K562 (cell line): ENCODE data around the gene NKIRAS1. TPM values are rescaled to one million over a fixed set of nuclear protein-coding genes. Genes with fewer than 3 reads are reported as not detected.

Source experiments
- ATAC-seq: fragments of 200-7000 bp; cut with Tn5 transposase; 3 replicates; pipeline ENCODE4 v1.9.1; 2020; ENCODE audit warnings: moderate library complexity
- BruUV-seq: library from RNA; stranded (reverse); fragments of 400-500 nt; replicated peaks from 2 replicates; lab custom pipeline; 2021; lab: Mats Ljungman, UMichigan
- CTCF ChIA-PET: fragments of 300-600 bp; formaldehyde crosslinking; extraction: SDS; loops from one replicate; lab custom pipeline; 2021; ENCODE audit warnings: low intra/inter-chr PET ratio; lab: Yijun Ruan, JAX
- POLR2A ChIA-PET: fragments of 300-600, 350-650 bp; sonication (Branson Sonifier 250); formaldehyde crosslinking; extraction: SDS; loops from one replicate; lab custom pipeline; 2021; ENCODE audit warnings: antibody characterized with exemption, inconsistent platforms; lab: Yijun Ruan, JAX
- DNase-seq, 4 experiments: peaks; one replicate each; pipeline versions ENCODE4 v3.0.0 to v3.0.0-alpha.2; 2011 to 2018; ENCODE audit warnings: low spot score in 3 of 4, mixed read lengths in 3 of 4; ENCODE audit errors: extremely low read depth in 1 of 4
- FAIRE-seq: peaks from 2 replicates; lab custom pipeline; 2011; peaks lifted over from hg19 to GRCh38; lab: Jason Lieb, UNC
- H2AFZ ChIP-seq: 2 replicates; pipeline ENCODE4 v1.6.0; 2011; ENCODE audit warnings: low read depth, low read length, control low read depth, inconsistent platforms
- H3K27ac ChIP-seq: fragments of 200-600 bp; 3 replicates; pipeline ENCODE4 v1.8.0; 2011; ENCODE audit warnings: low read depth, mild to moderate bottlenecking, control low read depth, inconsistent platforms, low read length, moderate library complexity, mixed read lengths; ENCODE audit errors: extremely low read depth
- H3K27me3 ChIP-seq, 2 experiments: fragments of 300-600 bp in 1 of 2; 2 replicates in 1 of 2; 3 replicates in 1 of 2; pipeline versions ENCODE4 v1.6.0 to v1.8.0; 2011; ENCODE audit warnings: inconsistent platforms in 2 of 2, low read length in 2 of 2, mild to moderate bottlenecking in 1 of 2, mixed read lengths in 1 of 2, moderate library complexity in 1 of 2; ENCODE audit not compliant: control insufficient read depth in 2 of 2, insufficient read depth in 2 of 2
- H3K36me3 ChIP-seq: fragments of 300-600 bp; 3 replicates; pipeline ENCODE4 v1.8.0; 2011; ENCODE audit warnings: mild to moderate bottlenecking, low read length, inconsistent platforms; ENCODE audit not compliant: control insufficient read depth, insufficient read depth
- H3K4me1 ChIP-seq, 2 experiments: fragments of 200-600 bp in 1 of 2; replicated peaks in 1 of 2; 2 replicates in 1 of 2; 3 replicates in 1 of 2; pipeline versions ENCODE4 v1.5.1 to v1.8.0; 2011; ENCODE audit warnings: inconsistent platforms in 2 of 2, low read length in 2 of 2, mild to moderate bottlenecking in 1 of 2, mixed read lengths in 1 of 2, moderate library complexity in 1 of 2; ENCODE audit not compliant: control insufficient read depth in 2 of 2, insufficient read depth in 2 of 2
- H3K4me2 ChIP-seq: 2 replicates; pipeline ENCODE4 v1.6.1; 2011; ENCODE audit warnings: low read length, control low read depth, inconsistent platforms, mixed read lengths; ENCODE audit not compliant: insufficient read depth
- H3K4me3 ChIP-seq: fragments of 200-600 bp; sonication (generic), shearing (Covaris generic); 2 replicates; pipeline ENCODE4 v1.5.1; 2016; ENCODE audit warnings: control low read depth, inconsistent platforms
- H3K79me2 ChIP-seq: fragments of 200-600 bp; 3 replicates; pipeline ENCODE4 v1.8.0; 2011; ENCODE audit warnings: low read length, inconsistent platforms; ENCODE audit not compliant: control insufficient read depth, insufficient read depth
- H3K9ac ChIP-seq, 2 experiments: 2 replicates each; pipeline versions ENCODE4 v1.6.0 to v1.6.1; 2011; ENCODE audit warnings: low read depth in 2 of 2, low read length in 2 of 2, control low read depth in 1 of 2, inconsistent platforms in 1 of 2, mild to moderate bottlenecking in 1 of 2, mixed read lengths in 1 of 2; ENCODE audit not compliant: insufficient read depth in 1 of 2
- H3K9me1 ChIP-seq: one replicate; pipeline ENCODE4 v1.6.0; 2011; ENCODE audit warnings: inconsistent platforms, mild to moderate bottlenecking, low read length, moderate library complexity; ENCODE audit not compliant: control insufficient read depth, insufficient read depth
- H3K9me3 ChIP-seq: replicated peaks from 2 replicates; pipeline ENCODE4 v1.5.1; 2011; ENCODE audit warnings: low read depth, low read length, inconsistent platforms; ENCODE audit not compliant: control insufficient read depth, insufficient read depth
- H4K20me1 ChIP-seq: replicated peaks from 2 replicates; pipeline ENCODE4 v1.6.1; 2011; ENCODE audit warnings: low read length, inconsistent platforms, mixed read lengths; ENCODE audit not compliant: control insufficient read depth, insufficient read depth
- DACH1 ChIP-seq: fragments of 450-650 bp; IDR thresholded peaks from 2 replicates; pipeline ENCODE4 v1.6.1; 2018; ENCODE audit not compliant: partially characterized antibody
- MYNN ChIP-seq, 2 experiments: sonication (generic); formaldehyde crosslinking in 1 of 2; IDR thresholded peaks; 2 replicates each; pipeline versions ENCODE4 v1.5.0 to v1.6.1; 2016 to 2020; ENCODE audit warnings: antibody characterized with exemption in 1 of 2, missing genetic modification reagents in 1 of 2
- POLR2AphosphoS2 ChIP-seq: IDR thresholded peaks from 2 replicates; pipeline ENCODE4 v1.6.1; 2012; ENCODE audit warnings: low read length, improper control_type of control experiment
- POU5F1 ChIP-seq: fragments of 150-350 bp; IDR thresholded peaks from 2 replicates; pipeline ENCODE4 v1.6.1; 2014; ENCODE audit warnings: borderline replicate concordance, low read length, low read depth, mild to moderate bottlenecking; ENCODE audit not compliant: partially characterized antibody
- SMAD3 ChIP-seq: fragments of 450-650 bp; formaldehyde crosslinking; conservative IDR thresholded peaks from 2 replicates; pipeline ENCODE4 v1.4.0; 2020; ENCODE audit warnings: mild to moderate bottlenecking
- TBL1XR1 ChIP-seq, 2 experiments: IDR thresholded peaks; 2 replicates each; pipeline ENCODE4 v1.6.1; 2012; ENCODE audit warnings: improper control_type of control experiment in 2 of 2, low read length in 2 of 2, mild to moderate bottlenecking in 1 of 2
- THAP7 ChIP-seq: fragments of 250-450 bp; sonication (Bioruptor Pico); IDR thresholded peaks from 2 replicates; pipeline ENCODE4 v1.5.0; 2021
- TOE1 ChIP-seq, 2 experiments: fragments of 450-650 bp in 1 of 2; sonication (generic) in 1 of 2; formaldehyde crosslinking in 1 of 2; IDR thresholded peaks; 2 replicates each; pipeline versions ENCODE4 v1.7.1 to v1.8.0; 2016 to 2022; ENCODE audit warnings: borderline replicate concordance in 2 of 2, mild to moderate bottlenecking in 2 of 2, antibody characterized with exemption in 1 of 2, inconsistent platforms in 1 of 2, low read depth in 1 of 2, missing genetic modification reagents in 1 of 2, moderate library complexity in 1 of 2
- VEZF1 ChIP-seq: fragments of 200-800 bp; sonication (Bioruptor generic); IDR thresholded peaks from 2 replicates; pipeline ENCODE4 v1.6.1; 2017; ENCODE audit warnings: missing genetic modification characterization, missing compliant biosample characterization
- ZNF707 ChIP-seq: fragments of 250-450 bp; sonication (Bioruptor Pico); conservative IDR thresholded peaks from 2 replicates; pipeline ENCODE4 v1.8.0; 2022; ENCODE audit warnings: inconsistent platforms, mild to moderate bottlenecking, moderate library complexity
- WGBS: fragments of 100-300 bp; shearing (Covaris generic); methylation state at CpG from one replicate; pipeline ENCODE4 v1.1.6; 2016; ENCODE audit warnings: low coverage, mixed read lengths; ENCODE audit not compliant: insufficient coverage; ENCODE audit errors: missing lambda C conversion rate; 5-methylcytosine and 5-hydroxymethylcytosine counted together
- in situ Hi-C: fragments of 300-500 bp; cut with MboI; formaldehyde crosslinking; loops from 4 replicates; pipeline ENCODE4 v1.15.0; 2018; ENCODE audit warnings: inconsistent platforms, mixed read lengths
- intact Hi-C: fragments of 100-400 bp; cut with micrococcal nuclease; formaldehyde crosslinking; loops from 2 replicates; pipeline ENCODE4 v1.14.2; 2022
- polyA plus RNA-seq, 8 experiments: library from polyadenylated mRNA; depleted of rRNA in 4 of 8; stranded (reverse) in 5 of 8; unstranded in 3 of 8; fragments of >200 nt; fragmentation: Nextera tagmentation in 2 of 8; fragmentation: Illumina TruSeq in 1 of 8; extraction: Ambion mirVana in 2 of 8; extraction: Trizol in 1 of 8; gene quantifications; 2 replicates each; pipeline versions ENCODE4 v1.2.1 to v1.2.3, GENCODE V29; 2011 to 2014; ENCODE audit warnings: inconsistent platforms in 1 of 8, missing spikeins in 1 of 8
- total RNA-seq, 7 experiments: library from RNA; depleted of rRNA in 6 of 7; stranded (reverse); fragments of >200 nt in 6 of 7; fragmentation: Illumina TruSeq in 2 of 7; extraction: Trizol in 2 of 7; gene quantifications; 2 replicates each; pipeline versions ENCODE4 v1.2.1 to v1.2.3, GENCODE V29; 2011 to 2021; ENCODE audit warnings: low replicate concordance in 1 of 7

NKIRAS1 gene
- total and polyA plus RNA-seq, 9 of the 15 experiments (the other 6 are each of a cell fraction or from before 2014, with no cell fraction given), result 5.1 to 10.3 (median 6.3) TPM

- intact Hi-C loops, result no loop called here
- Histone ChIP-seq H3K79me2 (no peaks in the 10 kb centered on the region), H4K20me1 (no peaks in the 10 kb centered on the region), H3K9ac (no peak overlapping the region), H2AFZ (no peak overlapping the region), H3K9me1 (no peaks in the 10 kb centered on the region), H3K9me3 (no peaks in the 10 kb centered on the region), H3K36me3 (peaks cover 3% of the 10 kb centered on the region; the same call in 2 of the 3 replicates), H3K27ac (no peak overlapping the region), H3K4me3 (no peak overlapping the region), H3K4me2 (no peak overlapping the region), H3K4me1 (no peaks in the 10 kb centered on the region), H3K27me3 (no peaks in the 10 kb centered on the region)
- no TSS peak for BruUV-seq
- ATAC-seq (no peak), DNase-seq (no peak), FAIRE-seq (no peak)
- in situ Hi-C loops, result no loop called here
- ChIA-PET POLR2A (interaction anchor here (0.8 to 1.6 kb wide), 4 partner anchors 11 to 45 kb away, joined by 3 to 6 read pairs (median 4); partner anchors contain the start of genes NKIRAS1 and RPL15), CTCF (no interaction called here)
- TF ChIP-seq SMAD3 (CRISPR knock-in tag) (no peak), VEZF1 (CRISPR knock-in tag) (no peak), TBL1XR1 (IDR thresholded peaks at IDR 0.05; ENCODE audit: low read length in 2 of 2) (no peak), THAP7 (CRISPR knock-in tag) (no peak), ZNF707 (no peak), POLR2AphosphoS2 (no peak), MYNN (IDR thresholded peaks at IDR 0.05) (no peak), MYNN (CRISPR knock-in tag; IDR thresholded peaks at IDR 0.05) (no peak), POU5F1 (no peak), TOE1 (IDR thresholded peaks at IDR 0.05; ENCODE audit: borderline replicate concordance) (no peak), TOE1 (CRISPR knock-in tag; IDR thresholded peaks at IDR 0.05; ENCODE audit: borderline replicate concordance, low read depth) (no peak), DACH1 (no peak)
- TF ChIP-seq, all 486 proteins: peak for 0
- WGBS, result 53% methylated on average over 5 of the region's 5 CpGs
These were observed 45.1 kb upstream of the NKIRAS1 start for GRCh38 chr3:23961913-23962312.
